Uterus (tissue), 4 donors: ENCODE measurements around the gene MYO9A. TPM values are rescaled to one million over a fixed set of nuclear protein-coding genes. Genes with fewer than 3 reads are reported as not detected.

Source experiments
- DNase-seq, 2 donors: peaks; one replicate each; pipeline ENCODE4 v3.0.0-alpha.2; 2019 to 2020
- H3K27ac ChIP-seq, 2 donors: fragments of 200-600 bp; sonication (generic); 1 replicate in 1 of 2; 2 replicates in 1 of 2; pipeline ENCODE4 v1.5.1; 2016 to 2018
- H3K27me3 ChIP-seq, 2 donors: fragments of 200-600 bp; sonication (generic); one replicate each; pipeline ENCODE4 v1.5.1; 2018 to 2019; ENCODE audit warnings: control low read depth in 1 of 2
- H3K36me3 ChIP-seq, 2 donors: fragments of 200-600 bp; sonication (generic); one replicate each; pipeline ENCODE4 v1.5.1; 2019; ENCODE audit warnings: control low read depth in 1 of 2
- H3K4me1 ChIP-seq, 2 donors: fragments of 200-600 bp; sonication (generic); one replicate each; pipeline ENCODE4 v1.5.1; 2018 to 2019; ENCODE audit warnings: control low read depth in 1 of 2
- H3K4me3 ChIP-seq, 2 donors: fragments of 200-600 bp; sonication (generic); 1 replicate in 1 of 2; 2 replicates in 1 of 2; pipeline ENCODE4 v1.5.1; 2018 to 2019; ENCODE audit warnings: mild to moderate bottlenecking in 1 of 2
- H3K9me3 ChIP-seq, 2 donors: fragments of 200-600 bp; sonication (generic); one replicate each; pipeline ENCODE4 v1.5.1; 2019; ENCODE audit warnings: control low read depth in 1 of 2
- CTCF ChIP-seq, 4 experiments: fragments of 200-600 bp in 2 of 4; fragments of 450-650 bp in 2 of 4; sonication (generic) in 2 of 4; IDR thresholded peaks; one replicate each; pipeline ENCODE4 v1.5.1; 2016 to 2019; ENCODE audit warnings: antibody characterized with exemption in 4 of 4, mild to moderate bottlenecking in 2 of 4, moderate library complexity in 1 of 4
- POLR2A ChIP-seq, 2 donors: fragments of 450-650 bp; IDR thresholded peaks; one replicate each; pipeline ENCODE4 v1.6.1; 2016; ENCODE audit warnings: antibody characterized with exemption in 2 of 2, mild to moderate bottlenecking in 1 of 2, moderate library complexity in 1 of 2
- intact Hi-C: fragments of 100-400 bp; cut with DNase I; formaldehyde crosslinking; loops from one replicate; pipeline ENCODE4 v1.15.1; 2023; ENCODE audit warnings: low total_unique reads
- total RNA-seq, 4 donors: library from RNA; depleted of rRNA in 3 of 4; stranded (reverse); fragments of >200 nt in 3 of 4; gene quantifications; one replicate each; pipeline versions ENCODE4 v1.1.0 to v1.2.4, GENCODE V29; 2014 to 2023
- donor health status: DM: yes; HTN: yes; CAD: no.

Gene MYO9A
- total RNA-seq, 4 donors from 2014 or later: 45.6 to 141 (median 90.0) TPM

- Histone ChIP-seq H3K4me1 (no peaks in the 10 kb centered on the region), H3K9me3 (no peaks in the 10 kb centered on the region), H3K27ac (no peak within 1 kb of the TSS), H3K27me3 (no peaks in the 10 kb centered on the region), H3K36me3 (no peaks in the 10 kb centered on the region), H3K4me3 (no peak within 1 kb of the TSS)
- intact Hi-C loops: no loop called here
- no peak for TF ChIP-seq POLR2A (IDR thresholded peaks at IDR 0.05)
- no peak for TF ChIP-seq CTCF (IDR thresholded peaks at IDR 0.05)
- DNase-seq: no peak
Measured at GRCh38 chr15:71810256-71811035, 307.5 kb downstream of the MYO9A start, which contains the start of gene NR2E3. Gene NR2E3, plus strand, starts transcription at chr15:71810554. Its CDS starts 190 bp downstream, at chr15:71810744.

GRCh38 chr15:71809346-71809745 lies 308.6 kb downstream of the MYO9A start:
- no peak for TF ChIP-seq POLR2A (IDR thresholded peaks at IDR 0.05)
- no peak for TF ChIP-seq CTCF (IDR thresholded peaks at IDR 0.05)

GRCh38 chr15:71808311-71809020 lies 309.5 kb downstream of the MYO9A start:
- TF ChIP-seq CTCF (IDR thresholded peaks at IDR 0.05) (no peak), POLR2A (IDR thresholded peaks at IDR 0.05) (no peak)
- intact Hi-C loops: loop anchor here (10.0 kb wide), 1 partner anchor 364 kb away; no protein-coding TSS in a partner anchor

More at GRCh38 chr15:71809346-71809745, 308.6 kb downstream of the MYO9A start:
- H3K27ac ChIP-seq: no peak overlapping the region
- H3K36me3 ChIP-seq: no peaks in the 10 kb centered on the region
- intact Hi-C loops: loop anchor here (10.0 kb wide), 1 partner anchor 365 kb away; no protein-coding TSS in a partner anchor
- no peaks in the 10 kb centered on the region for H3K9me3 ChIP-seq
- no peak overlapping the region for H3K4me3 ChIP-seq
- no peak for DNase-seq
- H3K27me3 ChIP-seq: no peaks in the 10 kb centered on the region
- no peaks in the 10 kb centered on the region for H3K4me1 ChIP-seq

GRCh38 chr15:71807691-71808091 lies 310.3 kb downstream of the MYO9A start:
- intact Hi-C loops: loop anchor here (10.0 kb wide), 1 partner anchor 363 kb away; no protein-coding TSS in a partner anchor
- H3K4me3 ChIP-seq: no peak overlapping the region
- no peaks in the 10 kb centered on the region for H3K9me3 ChIP-seq
- no peaks in the 10 kb centered on the region for H3K36me3 ChIP-seq
- H3K27me3 ChIP-seq: no peaks in the 10 kb centered on the region
- no peaks in the 10 kb centered on the region for H3K4me1 ChIP-seq
- no peak for DNase-seq
- no peak for TF ChIP-seq POLR2A (IDR thresholded peaks at IDR 0.05)
- no peak for TF ChIP-seq CTCF (IDR thresholded peaks at IDR 0.05)
- no peak overlapping the region for H3K27ac ChIP-seq

More at GRCh38 chr15:71808311-71809020, 309.5 kb downstream of the MYO9A start:
- H3K9me3 ChIP-seq: no peaks in the 10 kb centered on the region
- no peaks in the 10 kb centered on the region for H3K27me3 ChIP-seq
- no peaks in the 10 kb centered on the region for H3K4me1 ChIP-seq
- no peak overlapping the region for H3K4me3 ChIP-seq
- H3K36me3 ChIP-seq: no peaks in the 10 kb centered on the region
- no peak for DNase-seq
- no peak overlapping the region for H3K27ac ChIP-seq
